ENCODE results near the gene FBXL16.

- TF ChIP-seq CTCF (conservative IDR thresholded peaks at IDR 0.05; ENCODE audit: low read length) (no peak), EZH2phosphoT487 (IDR thresholded peaks at IDR 0.05; ENCODE audit: borderline replicate concordance) (no peak)
Measured at GRCh38 chr16:661184-661821, 44.3 kb downstream of the FBXL16 start.

Measured in Loucy (cell line).